ENCODE measurements around the gene DENND4A.
"Not testable (repeated sequence)": the region's sequence is repeated elsewhere in the genome, so short reads cannot be mapped to it uniquely, and the experiment has no call there.

DENND4A gene

DNA sequence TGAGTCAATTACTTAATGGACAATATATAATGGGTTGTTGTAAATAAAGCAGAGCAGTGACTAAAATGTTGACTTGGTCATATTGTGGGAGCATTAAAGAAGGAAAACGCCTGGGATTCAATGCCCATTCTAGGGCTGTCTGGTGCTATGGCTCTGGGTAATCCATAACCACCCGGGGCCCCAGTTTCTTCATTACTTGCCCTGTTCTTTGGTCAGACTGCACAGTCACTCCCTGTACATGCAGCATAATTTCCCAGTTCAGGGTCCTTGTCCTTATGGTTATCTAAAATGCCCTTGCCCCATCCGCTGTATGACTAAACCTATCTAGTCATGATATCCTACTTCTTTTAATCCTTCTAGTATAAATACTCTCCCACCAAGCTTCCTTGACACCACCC, 27.5 kb upstream of the DENND4A start:
- Histone ChIP-seq H3K9me3 (ENCODE audit: control insufficient read depth, low read length) (no peaks in the 10 kb centered on the region), H3K4me3 (ENCODE audit: insufficient read depth, low read depth, low read length) (no peak overlapping the region), H3K27me3 (ENCODE audit: control insufficient read depth, insufficient read depth, low read length, poor library complexity, severe bottlenecking) (no peaks in the 10 kb centered on the region), H3K27ac (ENCODE audit: insufficient read depth, low read depth, low read length, poor library complexity, severe bottlenecking) (no peak overlapping the region), H3K36me3 (ENCODE audit: control insufficient read depth, insufficient read depth, low read length) (no peaks in the 10 kb centered on the region), H3K4me1 (ENCODE audit: control insufficient read depth, insufficient read depth, low read length) (no peaks in the 10 kb centered on the region)
- 92% methylated on average over 3 of the region's 3 CpGs for WGBS, 2 experiments

DNA sequence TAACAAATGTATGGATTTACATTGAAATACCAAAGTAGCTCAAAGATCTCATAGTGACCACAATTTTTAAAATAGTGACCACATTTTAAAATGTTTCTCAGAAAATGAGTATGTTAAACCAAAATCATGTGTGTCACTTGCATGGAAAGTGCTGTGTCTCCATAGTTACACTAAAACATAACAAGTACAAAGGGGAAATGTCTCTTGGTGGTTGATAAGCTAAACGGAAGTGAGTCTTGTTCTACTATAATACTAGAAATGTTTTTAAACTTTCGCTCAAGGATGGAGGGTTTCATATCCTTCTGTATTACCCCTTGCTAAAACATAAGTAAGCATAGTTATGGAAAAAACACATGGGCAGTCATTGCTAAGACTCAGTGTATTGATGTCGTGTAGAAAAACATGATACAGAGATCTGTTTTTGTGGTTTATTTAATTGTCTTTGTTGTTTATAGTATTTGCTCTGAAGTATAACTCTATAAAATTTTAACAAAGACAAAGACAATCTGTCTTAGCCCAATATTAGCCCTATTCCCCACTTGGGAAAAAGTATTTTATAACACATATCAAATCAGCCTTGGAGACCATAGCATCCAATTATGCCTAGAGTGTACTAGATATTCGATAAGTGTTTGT, 27.0 kb upstream of the DENND4A start:
- no peaks in the 10 kb centered on the region for H3K27me3 ChIP-seq (ENCODE audit: control insufficient read depth, insufficient read depth, low read length, poor library complexity, severe bottlenecking)
- 89 to 97% methylated on average over 2 to 4 of the region's 4 CpGs for WGBS, 2 experiments
- H3K27ac ChIP-seq (ENCODE audit: insufficient read depth, low read depth, low read length, poor library complexity, severe bottlenecking), result no peak overlapping the region
- no peak overlapping the region for H3K4me3 ChIP-seq (ENCODE audit: insufficient read depth, low read depth, low read length)
- no peaks in the 10 kb centered on the region for H3K9me3 ChIP-seq (ENCODE audit: control insufficient read depth, low read length)
- H3K36me3 ChIP-seq (ENCODE audit: control insufficient read depth, insufficient read depth, low read length), result no peaks in the 10 kb centered on the region
- H3K4me1 ChIP-seq (ENCODE audit: control insufficient read depth, insufficient read depth, low read length), result no peaks in the 10 kb centered on the region

DNA sequence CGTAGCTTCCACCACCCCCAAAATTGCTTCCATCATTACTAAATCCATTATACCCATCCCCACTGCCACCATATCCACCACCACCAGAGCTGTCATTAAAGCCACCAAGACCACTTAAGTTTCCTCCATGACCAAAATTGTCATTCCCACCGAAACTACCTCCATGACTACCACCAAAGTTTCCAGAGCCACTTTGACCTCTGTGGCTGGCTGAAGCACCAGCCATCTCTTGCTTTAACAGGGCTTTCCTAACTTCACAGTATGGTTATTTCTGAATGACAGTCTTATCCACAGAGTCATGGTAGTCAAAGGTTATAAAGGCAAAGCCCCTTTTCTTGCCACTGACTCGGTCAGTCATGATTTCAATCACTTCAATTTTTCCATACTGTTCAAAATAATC, 24.3 kb upstream of the DENND4A start:
- 88 to 92% methylated on average over 3 of the region's 3 CpGs for WGBS, 2 experiments

DNA sequence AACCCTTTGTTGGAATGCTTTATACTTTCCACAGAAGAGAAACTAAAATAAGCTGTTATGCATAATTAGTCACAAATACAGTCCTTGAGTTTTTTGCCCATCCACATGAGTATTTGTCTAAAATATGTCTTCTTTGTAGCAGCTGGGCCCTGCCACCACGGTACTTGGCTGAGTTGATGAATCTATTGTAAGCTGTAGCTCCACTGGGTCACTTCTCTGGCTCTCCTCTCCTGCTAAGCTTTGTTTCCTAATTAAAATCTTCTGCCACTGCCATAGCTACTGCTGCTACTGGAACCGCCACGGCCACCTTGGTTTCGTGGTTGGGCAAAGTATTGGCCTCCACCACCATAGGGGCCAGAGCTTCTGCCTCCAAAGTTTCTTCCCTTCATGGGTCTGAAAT, 23.9 kb upstream of the DENND4A start:
- not testable (repeated sequence) for H3K4me1 ChIP-seq (ENCODE audit: control insufficient read depth, insufficient read depth, low read length); H3K9me3 ChIP-seq (ENCODE audit: control insufficient read depth, low read length); H3K36me3 ChIP-seq (ENCODE audit: control insufficient read depth, insufficient read depth, low read length); H3K27ac ChIP-seq (ENCODE audit: insufficient read depth, low read depth, low read length, poor library complexity, severe bottlenecking); H3K27me3 ChIP-seq (ENCODE audit: control insufficient read depth, insufficient read depth, low read length, poor library complexity, severe bottlenecking); H3K4me3 ChIP-seq (ENCODE audit: insufficient read depth, low read depth, low read length)
- 71 to 72% methylated on average over 4 of the region's 4 CpGs for WGBS, 2 experiments

More for the DNA sequence above, 24.3 kb upstream of the DENND4A start:
- Histone ChIP-seq H3K27me3 (ENCODE audit: control insufficient read depth, insufficient read depth, low read length, poor library complexity, severe bottlenecking) (no peaks in the 10 kb centered on the region), H3K9me3 (ENCODE audit: control insufficient read depth, low read length) (no peaks in the 10 kb centered on the region), H3K4me3 (ENCODE audit: insufficient read depth, low read depth, low read length) (no peak overlapping the region), H3K36me3 (ENCODE audit: control insufficient read depth, insufficient read depth, low read length) (no peaks in the 10 kb centered on the region), H3K4me1 (ENCODE audit: control insufficient read depth, insufficient read depth, low read length) (no peaks in the 10 kb centered on the region), H3K27ac (ENCODE audit: insufficient read depth, low read depth, low read length, poor library complexity, severe bottlenecking) (no peak overlapping the region)

DNA sequence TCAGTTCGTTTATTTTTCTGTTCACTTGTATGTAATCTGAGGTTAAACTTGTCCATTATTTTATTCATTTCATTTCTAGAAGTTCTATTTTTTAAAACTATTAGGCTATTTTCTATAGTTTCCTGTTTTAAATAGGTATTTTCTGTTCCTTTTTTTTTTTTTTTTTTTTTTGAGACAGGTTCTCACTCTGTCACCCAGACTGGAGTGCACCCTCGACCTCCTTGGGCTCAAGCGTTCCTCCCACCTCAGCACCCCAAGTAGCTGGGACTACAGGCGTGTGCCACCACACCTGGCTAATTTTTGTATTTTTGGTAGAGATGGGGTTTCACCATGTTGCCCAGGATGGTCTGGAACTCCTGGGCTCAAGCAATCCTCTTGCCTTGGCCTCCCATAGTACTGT, 22.2 kb upstream of the DENND4A start:
- not testable (repeated sequence) for H3K36me3 ChIP-seq (ENCODE audit: control insufficient read depth, insufficient read depth, low read length); H3K9me3 ChIP-seq (ENCODE audit: control insufficient read depth, low read length); H3K27me3 ChIP-seq (ENCODE audit: control insufficient read depth, insufficient read depth, low read length, poor library complexity, severe bottlenecking); H3K27ac ChIP-seq (ENCODE audit: insufficient read depth, low read depth, low read length, poor library complexity, severe bottlenecking); H3K4me3 ChIP-seq (ENCODE audit: insufficient read depth, low read depth, low read length); H3K4me1 ChIP-seq (ENCODE audit: control insufficient read depth, insufficient read depth, low read length)
- WGBS, 2 experiments, result 67 to 71% methylated on average over 3 to 4 of the region's 4 CpGs

DNA sequence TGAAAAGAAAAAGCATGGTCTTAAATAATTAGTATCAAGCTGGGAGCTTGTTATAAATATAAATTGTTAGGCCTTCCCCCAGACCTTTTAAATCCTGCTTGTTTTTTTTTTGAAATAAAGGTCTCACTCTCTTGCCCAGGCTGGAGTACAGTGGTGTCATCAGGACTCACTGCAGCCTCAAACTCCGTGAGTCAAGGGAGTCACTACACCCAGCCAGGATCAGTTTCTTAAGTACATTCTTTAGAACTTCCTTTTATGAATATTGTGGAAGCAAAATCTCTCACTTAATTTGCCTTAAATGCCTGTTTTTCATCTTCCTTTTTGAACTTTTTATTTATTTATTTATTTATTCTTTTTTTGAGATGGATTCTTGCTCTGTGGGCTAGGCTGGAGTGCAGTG, 20.8 kb upstream of the DENND4A start:
- Histone ChIP-seq H3K9me3 (ENCODE audit: control insufficient read depth, low read length) (no peaks in the 10 kb centered on the region), H3K4me1 (ENCODE audit: control insufficient read depth, insufficient read depth, low read length) (no peaks in the 10 kb centered on the region), H3K27me3 (ENCODE audit: control insufficient read depth, insufficient read depth, low read length, poor library complexity, severe bottlenecking) (no peaks in the 10 kb centered on the region), H3K27ac (ENCODE audit: insufficient read depth, low read depth, low read length, poor library complexity, severe bottlenecking) (no peak overlapping the region), H3K4me3 (ENCODE audit: insufficient read depth, low read depth, low read length) (no peak overlapping the region), H3K36me3 (ENCODE audit: control insufficient read depth, insufficient read depth, low read length) (no peaks in the 10 kb centered on the region)
- WGBS, 2 experiments, result 89 to 90% methylated on average over 1 of the region's 1 CpG

DNA sequence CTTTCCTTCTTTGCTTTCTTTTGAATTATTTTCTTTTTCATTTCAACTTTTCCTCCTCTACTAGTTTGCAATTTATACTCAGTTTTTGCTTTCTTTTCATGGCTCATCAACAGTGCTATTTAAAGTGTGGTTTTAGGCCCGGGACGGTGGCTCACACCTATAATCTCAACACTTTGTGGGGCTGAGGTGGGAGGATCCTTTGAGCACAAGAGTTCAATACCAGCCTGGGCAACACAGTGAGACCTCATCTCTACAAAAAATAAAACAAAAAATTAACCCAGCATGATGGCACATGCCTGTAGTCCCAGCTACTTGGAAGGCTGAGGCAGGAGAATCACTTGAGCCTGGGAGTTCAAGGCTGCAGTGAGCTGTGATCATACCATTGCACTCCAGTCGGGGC, 20.4 kb upstream of the DENND4A start:
- no peaks in the 10 kb centered on the region for H3K36me3 ChIP-seq (ENCODE audit: control insufficient read depth, insufficient read depth, low read length)
- H3K9me3 ChIP-seq (ENCODE audit: control insufficient read depth, low read length), result no peaks in the 10 kb centered on the region
- no peaks in the 10 kb centered on the region for H3K27me3 ChIP-seq (ENCODE audit: control insufficient read depth, insufficient read depth, low read length, poor library complexity, severe bottlenecking)
- WGBS, 2 experiments, result 63 to 96% methylated on average over 2 to 3 of the region's 3 CpGs
- H3K4me3 ChIP-seq (ENCODE audit: insufficient read depth, low read depth, low read length), result no peak overlapping the region
- no peaks in the 10 kb centered on the region for H3K4me1 ChIP-seq (ENCODE audit: control insufficient read depth, insufficient read depth, low read length)
- no peak overlapping the region for H3K27ac ChIP-seq (ENCODE audit: insufficient read depth, low read depth, low read length, poor library complexity, severe bottlenecking)

DNA sequence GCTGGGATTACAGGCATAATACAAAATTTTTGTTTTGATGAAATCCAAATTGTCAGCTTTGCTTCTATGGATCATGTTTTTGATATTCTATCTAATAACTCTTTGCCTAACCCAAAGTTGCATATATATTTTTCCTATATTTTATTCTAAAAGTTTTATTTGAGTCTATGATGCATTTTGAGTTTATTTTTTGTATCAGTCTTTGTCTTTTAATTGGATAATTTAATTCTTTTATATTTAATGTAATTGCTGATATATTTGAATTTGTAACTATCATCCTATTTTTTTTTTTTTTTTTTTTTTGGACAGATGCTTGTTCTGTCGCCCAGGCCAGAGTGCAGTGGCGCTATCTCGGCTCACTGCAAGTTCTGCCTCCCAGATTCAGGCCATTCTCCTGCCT, 19.7 kb upstream of the DENND4A start:
- 100% methylated on average over 3 of the region's 3 CpGs for WGBS, 2 experiments

DNA sequence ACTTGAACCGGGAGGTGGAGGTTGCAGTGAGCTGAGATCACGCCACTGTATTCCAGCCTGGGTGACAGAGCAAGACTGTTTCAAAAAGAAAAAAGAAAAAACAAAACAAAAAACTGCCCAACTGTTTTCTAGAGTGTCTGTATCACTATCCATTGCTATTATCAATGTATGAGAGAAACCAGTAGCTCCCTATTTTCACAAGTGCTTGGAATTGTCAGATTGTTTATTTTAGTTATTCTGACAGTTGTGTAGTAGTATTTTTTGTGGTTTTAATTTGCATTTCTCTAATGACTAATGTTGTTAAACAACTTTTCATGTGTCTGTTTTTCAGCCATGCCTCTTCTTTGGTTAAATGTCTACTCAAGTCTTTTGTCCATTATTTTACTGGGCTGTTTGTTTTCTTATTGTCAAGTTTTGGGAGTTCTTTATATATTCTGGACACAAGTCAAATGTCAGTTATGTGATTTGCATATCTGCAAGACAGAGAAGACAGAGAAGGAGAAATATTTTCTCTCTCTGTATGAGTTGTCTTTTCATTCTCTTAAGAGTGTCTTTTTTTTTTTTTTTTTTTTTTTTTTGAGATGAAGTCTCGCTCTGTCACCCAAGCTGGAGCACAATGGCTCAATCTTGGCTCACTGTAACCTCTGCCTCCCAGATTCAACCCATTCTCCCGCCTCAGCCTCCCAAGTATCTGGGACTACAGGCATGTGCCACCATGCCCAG, 19.1 kb upstream of the DENND4A start:
- not testable (repeated sequence) for H3K4me3 ChIP-seq (ENCODE audit: insufficient read depth, low read depth, low read length); H3K4me1 ChIP-seq (ENCODE audit: control insufficient read depth, insufficient read depth, low read length); H3K27ac ChIP-seq (ENCODE audit: insufficient read depth, low read depth, low read length, poor library complexity, severe bottlenecking); H3K27me3 ChIP-seq (ENCODE audit: control insufficient read depth, insufficient read depth, low read length, poor library complexity, severe bottlenecking); H3K36me3 ChIP-seq (ENCODE audit: control insufficient read depth, insufficient read depth, low read length); H3K9me3 ChIP-seq (ENCODE audit: control insufficient read depth, low read length)
- 90 to 91% methylated on average over 4 of the region's 4 CpGs for WGBS, 2 experiments

More for the DNA sequence above, 19.7 kb upstream of the DENND4A start:
- no peaks in the 10 kb centered on the region for H3K4me1 ChIP-seq (ENCODE audit: control insufficient read depth, insufficient read depth, low read length)
- H3K9me3 ChIP-seq (ENCODE audit: control insufficient read depth, low read length), result no peaks in the 10 kb centered on the region
- no peaks in the 10 kb centered on the region for H3K27me3 ChIP-seq (ENCODE audit: control insufficient read depth, insufficient read depth, low read length, poor library complexity, severe bottlenecking)
- no peaks in the 10 kb centered on the region for H3K36me3 ChIP-seq (ENCODE audit: control insufficient read depth, insufficient read depth, low read length)
- no peak overlapping the region for H3K4me3 ChIP-seq (ENCODE audit: insufficient read depth, low read depth, low read length)
- H3K27ac ChIP-seq (ENCODE audit: insufficient read depth, low read depth, low read length, poor library complexity, severe bottlenecking), result no peak overlapping the region

DNA sequence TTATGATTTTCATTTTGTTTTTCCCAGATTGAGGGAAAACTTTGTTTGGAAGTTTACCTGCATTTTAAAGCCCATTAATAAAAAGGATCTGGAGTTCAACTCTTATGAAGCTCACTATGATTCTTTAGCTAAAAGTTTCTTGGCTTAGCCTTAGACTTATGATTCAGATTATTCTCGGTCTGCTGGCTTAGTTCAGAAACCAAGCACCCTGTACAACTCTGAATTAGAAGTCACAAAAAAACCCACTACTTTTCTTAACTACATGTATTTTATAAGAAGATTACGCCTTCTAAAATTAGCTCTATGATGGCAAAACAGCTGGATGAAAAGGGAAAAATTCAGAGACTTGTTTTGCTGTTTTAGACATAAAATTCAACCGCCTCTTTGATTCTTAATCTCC, 14.3 kb upstream of the DENND4A start:
- no peaks in the 10 kb centered on the region for H3K4me1 ChIP-seq (ENCODE audit: control insufficient read depth, insufficient read depth, low read length)
- no peak overlapping the region for H3K27ac ChIP-seq (ENCODE audit: insufficient read depth, low read depth, low read length, poor library complexity, severe bottlenecking)
- 80 to 92% methylated on average over 1 to 2 of the region's 3 CpGs for WGBS, 2 experiments
- no peak overlapping the region for H3K4me3 ChIP-seq (ENCODE audit: insufficient read depth, low read depth, low read length)
- H3K9me3 ChIP-seq (ENCODE audit: control insufficient read depth, low read length), result no peaks in the 10 kb centered on the region
- H3K36me3 ChIP-seq (ENCODE audit: control insufficient read depth, insufficient read depth, low read length), result no peaks in the 10 kb centered on the region
- no peaks in the 10 kb centered on the region for H3K27me3 ChIP-seq (ENCODE audit: control insufficient read depth, insufficient read depth, low read length, poor library complexity, severe bottlenecking)
